HT-29 (cell line): ENCODE measurements around the gene EGFL8. TPM values are rescaled to one million over a fixed set of nuclear protein-coding genes. Genes with fewer than 3 reads are reported as not detected.
"Not testable (repeated sequence)": the region's sequence is repeated elsewhere in the genome, so short reads cannot be mapped to it uniquely, and the experiment has no call there.

ENCODE experiments used
- DNase-seq: peaks from one replicate; pipeline ENCODE4 v3.0.0-alpha.2; 2015; ENCODE audit warnings: low spot score
- total RNA-seq: library from RNA; depleted of rRNA; stranded (reverse); fragments of >200 nt; shearing (Covaris generic); gene quantifications from 2 replicates; pipeline ENCODE4 v1.2.3, GENCODE V29; 2014; rRNA removed

EGFL8 gene
- 4.5 and 6.6 TPM in 2 replicates for total RNA-seq

DNA sequence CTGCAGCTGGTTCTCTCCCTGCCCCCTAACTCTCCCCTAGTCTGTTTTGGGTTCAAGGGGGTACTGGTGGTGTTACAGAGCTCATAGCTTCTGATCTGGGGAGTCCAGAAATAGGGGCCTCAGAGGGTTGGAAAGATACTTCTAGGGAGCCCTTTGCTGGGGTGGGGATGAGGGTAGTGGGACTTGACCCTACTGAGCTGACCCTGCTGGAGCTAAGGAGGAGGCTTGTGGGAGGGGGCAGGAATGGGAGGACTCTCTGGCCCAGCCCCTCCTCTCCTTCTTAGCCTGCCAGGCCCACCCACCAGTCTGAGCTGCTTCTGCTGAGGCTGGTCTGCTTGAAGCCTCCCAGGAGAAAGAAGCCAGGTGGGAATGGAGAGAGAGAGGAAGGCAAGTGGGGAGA is at the start of gene EGFL8:
Gene EGFL8 (plus strand): TSS at position 301 of the 400 bp plus-strand sequence. CDS start 1,571 bp downstream, outside the sequence.
- DNase-seq, result no peak

DNA sequence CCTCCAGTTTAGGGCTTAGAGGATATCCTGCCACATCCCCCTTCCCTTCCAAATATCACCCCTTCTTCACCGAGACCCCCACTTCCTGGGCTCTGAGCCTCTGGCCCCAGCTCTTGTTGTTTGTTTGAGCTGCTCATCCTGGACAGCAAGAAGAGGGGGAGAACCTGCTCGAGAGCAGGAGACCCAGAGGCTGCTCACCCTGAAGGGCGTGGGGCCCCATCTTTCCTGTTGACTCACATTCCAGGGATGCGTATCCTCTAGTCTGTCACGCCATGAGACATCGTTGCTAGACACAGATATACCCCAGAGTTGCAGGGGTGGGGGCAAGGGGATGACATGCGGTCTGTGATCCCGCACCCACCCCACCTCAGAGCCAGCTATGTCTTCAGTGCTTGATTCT is 49.6 kb upstream of the EGFL8 start:
- DNase-seq, result no peak

DNA sequence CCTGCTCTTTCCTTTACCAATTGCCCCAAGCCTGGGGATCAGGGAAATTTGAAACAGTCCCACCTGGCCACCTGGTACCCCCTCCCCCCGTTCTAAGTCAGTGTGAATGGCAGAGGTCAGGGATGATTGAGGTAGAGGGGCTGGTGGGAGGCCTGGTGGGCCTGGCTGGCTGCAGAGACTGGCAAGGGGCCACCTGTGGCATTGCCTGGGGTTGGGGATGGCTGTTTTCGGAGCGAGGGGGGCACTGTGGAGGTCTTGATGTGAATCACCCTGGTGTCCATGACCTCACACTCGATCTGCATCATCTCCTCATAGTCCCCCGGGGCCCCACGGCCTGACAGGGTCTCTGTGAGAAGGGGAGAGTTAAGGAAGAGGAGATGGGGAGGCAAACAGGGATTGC is 48.8 kb upstream of the EGFL8 start:
- DNase-seq, result no peak

DNA sequence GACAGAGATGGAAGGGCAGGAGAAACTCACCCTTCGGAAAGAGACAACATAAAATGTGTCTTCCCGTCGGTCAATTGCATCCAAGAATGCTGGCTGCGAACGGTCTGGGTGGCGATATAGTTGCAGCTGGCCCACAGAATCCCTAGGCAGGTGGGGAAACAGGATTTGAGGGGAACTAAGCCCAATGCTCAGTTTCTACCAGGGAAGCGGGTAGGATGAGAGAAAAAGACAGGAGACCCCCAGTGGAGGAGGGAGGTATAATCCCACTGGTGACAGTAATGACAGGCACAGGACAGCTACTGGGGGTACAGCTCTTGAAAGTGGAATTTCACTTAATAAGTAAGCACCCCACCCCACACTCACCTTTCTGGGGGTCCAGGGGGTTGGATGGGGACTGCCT is 47.7 kb upstream of the EGFL8 start:
- peak; percentile 25 for DNase-seq

DNA sequence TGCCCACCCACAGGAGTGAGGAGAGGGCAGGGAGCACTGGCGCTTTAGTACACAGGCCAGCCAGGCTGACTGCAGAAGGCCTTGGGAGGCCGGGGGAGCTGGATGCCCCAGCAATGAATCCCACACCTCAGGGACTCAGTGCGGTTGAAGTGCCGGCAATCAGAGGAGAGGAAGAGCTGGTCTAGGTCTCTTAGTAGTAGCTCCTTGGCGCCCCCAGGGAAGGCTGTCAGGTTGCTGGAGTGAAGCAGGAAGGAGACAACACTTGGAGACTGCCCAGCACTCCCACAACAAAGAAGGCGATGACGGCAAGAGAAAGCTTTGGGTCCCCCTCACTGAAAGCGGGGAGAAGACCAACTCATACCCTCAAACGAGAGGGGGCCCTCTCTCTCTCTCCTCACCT is 46.9 kb upstream of the EGFL8 start:
- no peak for DNase-seq

DNA sequence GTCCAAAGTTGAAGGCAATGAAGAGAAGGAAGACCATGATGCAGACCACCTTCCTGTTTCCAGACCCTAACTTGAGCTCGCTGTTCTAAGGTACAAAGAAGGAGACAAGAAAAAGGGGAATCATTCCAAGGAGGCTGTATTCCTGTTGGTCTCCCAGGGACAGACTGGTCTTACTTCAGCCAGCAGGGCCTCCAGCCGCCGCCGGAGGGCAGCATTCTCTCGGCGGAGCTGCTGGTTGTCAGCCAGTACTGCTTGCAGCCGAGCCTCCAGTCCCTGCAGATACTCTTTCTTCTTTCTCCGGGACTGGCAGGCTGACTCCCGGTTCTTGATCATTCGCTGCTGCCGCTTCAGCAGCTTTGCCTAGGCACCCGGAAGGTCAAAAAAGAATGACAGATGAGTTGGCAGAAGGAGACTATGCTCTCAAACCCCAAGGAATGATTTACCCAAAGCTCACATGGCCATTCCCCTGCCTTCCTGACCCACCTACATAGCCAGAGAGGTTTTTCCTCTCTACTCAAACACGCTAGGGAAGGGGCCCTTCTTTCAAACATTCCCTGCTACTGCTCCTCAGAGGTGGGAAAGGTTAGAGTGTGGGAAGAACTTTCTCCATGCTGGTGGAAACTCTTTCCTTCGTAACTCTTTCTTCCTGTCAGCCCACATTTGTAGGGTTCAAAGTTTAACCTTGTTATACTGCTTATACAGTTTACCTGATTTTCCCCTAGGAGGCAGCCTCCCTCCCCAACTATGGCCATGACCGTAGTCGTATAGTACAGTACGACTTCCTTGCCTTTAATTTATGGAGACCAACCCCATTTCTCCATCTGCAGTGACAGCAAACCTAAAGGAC is 45.4 kb upstream of the EGFL8 start:
- DNase-seq, result peak; percentile 88

DNA sequence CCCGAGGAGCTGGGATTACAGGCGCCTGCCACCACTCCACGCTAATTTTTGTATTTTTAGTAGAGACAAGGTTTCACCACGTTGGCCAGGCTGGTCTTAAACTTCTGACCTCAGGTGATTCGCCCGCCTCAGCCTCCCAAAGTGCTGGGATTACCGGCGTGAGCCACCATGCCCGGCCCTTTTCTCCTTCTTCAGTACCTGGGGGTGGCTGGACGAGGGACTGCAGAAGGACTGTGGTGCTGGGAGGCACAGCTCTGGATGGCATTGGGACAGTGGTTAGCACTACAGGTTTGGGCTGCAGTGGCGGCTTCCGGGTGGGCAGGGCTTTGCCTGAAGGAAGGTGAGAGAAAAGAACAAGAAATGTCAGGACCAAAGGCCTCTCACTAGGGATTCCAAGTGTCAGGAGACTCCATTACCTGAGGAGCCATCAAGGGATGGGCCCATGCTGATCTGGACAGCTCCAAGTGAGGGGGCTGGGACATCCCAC is 43.8 kb upstream of the EGFL8 start:
- no peak for DNase-seq

DNA sequence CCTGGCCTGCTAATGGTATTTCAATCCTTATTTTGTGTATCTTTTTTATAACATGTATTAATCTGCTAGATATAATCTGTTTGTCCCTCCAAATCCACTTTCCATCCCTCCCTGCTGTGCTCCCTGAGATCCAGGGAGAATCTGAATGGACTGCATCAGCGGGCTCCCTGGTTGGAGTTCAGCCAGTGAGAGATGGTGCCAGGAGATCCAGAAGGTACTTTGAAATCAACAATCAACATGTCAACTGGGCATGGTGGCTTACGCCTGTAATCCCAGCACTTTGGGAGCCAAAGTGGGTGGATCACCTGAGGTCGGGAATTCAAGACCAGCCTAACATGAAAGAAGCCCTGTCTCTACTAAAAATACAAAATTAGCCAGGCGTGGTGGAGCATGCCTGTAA is 40.7 kb upstream of the EGFL8 start:
- DNase-seq, result no peak

DNA sequence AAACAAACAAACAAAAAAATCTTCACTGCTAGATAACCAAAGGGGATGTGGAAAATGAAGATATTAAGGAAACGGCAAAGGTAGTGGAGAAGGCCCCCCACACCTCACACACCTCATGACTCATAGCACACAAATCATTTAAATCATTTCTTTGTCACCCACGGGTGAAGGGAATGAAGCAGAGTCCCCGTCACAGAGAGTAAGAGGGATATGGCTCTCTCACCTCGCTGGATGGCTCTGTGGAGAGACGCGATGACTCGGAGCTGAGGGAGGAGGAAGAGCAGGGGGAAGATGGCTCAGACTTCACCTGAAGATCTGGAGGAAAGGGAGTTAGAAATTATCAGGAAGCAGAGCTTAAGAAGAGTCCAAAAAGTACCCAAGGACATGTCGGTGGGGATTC is 37.5 kb upstream of the EGFL8 start:
- DNase-seq, result no peak

DNA sequence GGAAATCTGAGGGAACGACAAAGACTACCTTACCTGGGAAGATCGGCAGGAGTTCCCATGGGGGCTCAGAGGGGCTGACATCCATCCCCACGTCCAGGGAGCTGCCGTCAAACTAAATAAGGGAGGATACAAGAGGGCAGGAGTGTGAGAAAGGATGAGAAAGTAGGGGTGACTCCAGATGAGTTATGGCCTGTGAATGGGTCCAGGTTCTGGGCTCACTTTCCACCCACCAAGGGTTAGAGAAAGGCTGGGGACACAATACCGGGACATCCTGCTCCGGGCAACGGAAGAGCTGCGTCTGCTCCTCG is 37.0 kb upstream of the EGFL8 start:
- DNase-seq, result no peak

DNA sequence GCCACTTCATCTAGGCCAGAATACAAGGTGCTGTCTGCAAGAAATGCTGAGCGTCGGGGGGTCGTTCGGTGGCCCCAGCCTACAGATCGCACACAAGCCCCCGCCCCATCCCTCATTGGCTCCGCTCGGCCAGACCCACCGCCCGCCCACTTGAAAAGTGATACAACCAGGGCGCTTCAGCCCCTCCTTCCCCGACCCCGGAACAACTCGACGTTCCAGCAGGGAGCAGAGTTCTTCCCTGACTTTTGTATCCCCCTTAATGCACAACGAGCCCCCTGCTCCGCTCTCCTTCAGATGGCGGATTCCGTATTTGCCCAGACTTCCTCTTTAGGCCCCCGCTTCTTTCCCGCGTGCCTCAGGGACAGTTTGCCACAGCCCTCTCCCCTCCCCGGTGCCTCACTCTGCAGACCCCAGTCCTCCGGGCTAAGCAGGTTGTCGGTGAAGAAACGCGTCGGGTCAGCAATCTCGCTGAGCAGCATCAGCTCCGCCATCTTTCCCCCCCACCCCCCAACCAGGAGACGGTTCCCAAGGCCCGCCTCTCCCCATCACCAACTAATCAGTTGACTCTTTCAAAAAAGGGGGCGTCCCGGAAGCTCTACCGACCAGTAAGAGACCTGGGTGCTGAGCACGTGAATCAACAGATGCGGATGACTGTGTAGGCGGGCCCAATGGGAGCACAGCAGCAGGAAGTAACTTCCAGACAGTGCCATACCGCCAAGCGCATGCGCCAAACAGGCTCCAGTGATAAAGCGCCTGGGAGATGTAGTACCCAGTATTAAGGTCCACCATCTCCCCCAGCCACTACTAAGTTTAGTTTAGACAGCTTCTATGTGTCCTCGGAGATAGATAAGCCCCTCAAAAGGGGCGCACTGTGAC is 36.4 kb upstream of the EGFL8 start, which contains the start of gene ATF6B:
Gene ATF6B (minus strand): TSS at position 530 of the 876 bp plus-strand sequence. CDS start 39 bp downstream, at position 491.
- DNase-seq, result peak; percentile 97

DNA sequence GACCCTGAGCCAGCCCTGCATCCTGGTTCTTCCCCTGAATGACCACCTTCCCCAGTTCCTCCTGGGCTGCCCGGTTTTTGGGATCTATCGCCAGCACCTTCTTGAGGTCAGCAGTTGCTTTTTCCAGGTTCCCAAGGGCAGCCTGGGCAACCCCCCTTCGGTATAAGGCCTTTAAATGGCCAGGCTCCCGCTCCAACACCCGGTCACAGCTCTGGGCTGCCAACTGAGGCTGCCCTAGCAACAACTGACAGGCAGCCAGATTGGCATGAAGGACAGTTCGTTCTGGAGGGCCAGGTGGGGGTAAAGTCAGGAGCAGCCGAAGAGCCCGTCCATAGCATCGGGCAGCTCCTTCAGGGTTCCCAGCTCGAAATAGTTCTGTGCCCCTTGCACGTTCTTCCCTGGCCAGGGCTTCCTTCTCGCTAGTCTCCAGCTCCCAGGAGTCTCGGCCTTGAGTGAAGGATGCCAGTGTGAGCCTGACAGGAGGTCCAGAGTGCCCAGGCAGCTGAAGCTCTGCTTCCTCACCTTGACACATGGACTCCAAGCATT is 35.6 kb upstream of the EGFL8 start:
- no peak for DNase-seq

DNA sequence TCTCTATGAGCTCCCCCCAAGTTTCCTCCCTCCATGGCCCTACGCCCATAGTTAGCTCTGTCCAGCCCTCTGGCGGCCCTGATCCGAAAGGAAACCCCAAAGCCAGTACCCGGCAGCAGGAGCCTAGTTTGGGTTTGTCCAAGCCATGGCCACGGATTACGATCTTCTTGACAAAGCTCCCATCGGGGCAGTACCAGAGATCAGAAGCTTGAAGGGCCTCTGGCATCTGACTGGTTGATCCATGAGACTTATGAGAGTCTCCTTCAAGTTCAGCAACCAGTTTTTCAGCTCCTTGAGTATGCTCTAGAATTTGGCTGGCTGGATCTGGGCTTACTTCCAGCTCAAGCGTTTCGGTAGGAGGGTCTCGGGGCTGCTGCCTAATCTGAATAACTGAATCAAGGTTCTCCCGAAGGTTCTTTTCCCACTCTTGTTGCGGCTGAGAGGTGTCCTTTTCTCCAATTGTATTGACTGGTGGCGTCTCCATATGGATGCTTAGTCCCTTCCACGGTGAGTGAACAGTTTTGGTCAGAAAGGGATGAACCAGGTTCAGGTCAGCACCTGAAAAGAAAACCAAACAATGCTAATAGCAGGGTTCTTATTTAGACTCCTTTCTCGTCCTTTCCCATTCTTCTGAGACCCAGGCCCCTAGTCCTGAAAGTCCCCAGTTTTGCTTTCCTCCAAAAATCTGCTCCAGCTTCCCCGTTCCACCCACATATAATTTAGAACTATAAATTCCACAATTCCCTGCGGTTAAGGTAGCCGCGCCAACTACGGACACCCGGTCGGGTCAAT is 34.9 kb upstream of the EGFL8 start:
- no peak for DNase-seq

DNA sequence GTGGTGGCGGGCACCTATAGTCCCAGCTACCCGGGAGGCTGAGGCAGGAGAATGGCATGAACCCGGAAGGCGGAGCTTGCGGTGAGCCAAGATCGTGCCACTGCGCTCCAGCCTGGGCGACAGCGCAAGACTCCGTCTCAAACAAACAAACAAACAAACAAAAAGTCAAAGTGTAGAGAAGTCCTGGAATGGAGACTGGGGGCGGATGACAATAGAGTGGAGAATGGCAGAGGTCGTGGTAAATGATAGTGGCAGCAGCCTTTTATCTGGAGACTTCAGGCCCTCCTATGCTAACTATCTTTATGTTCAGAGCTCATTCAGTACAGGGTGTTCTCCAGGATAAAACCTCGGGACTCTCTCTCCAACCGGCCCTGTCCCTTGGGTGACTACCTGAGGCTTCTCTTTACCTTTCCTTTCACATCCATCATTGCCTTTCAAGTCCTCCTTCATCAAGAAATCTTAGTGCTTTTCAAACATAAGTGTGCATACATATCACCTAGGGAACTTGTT is 32.9 kb upstream of the EGFL8 start:
- no peak for DNase-seq

DNA sequence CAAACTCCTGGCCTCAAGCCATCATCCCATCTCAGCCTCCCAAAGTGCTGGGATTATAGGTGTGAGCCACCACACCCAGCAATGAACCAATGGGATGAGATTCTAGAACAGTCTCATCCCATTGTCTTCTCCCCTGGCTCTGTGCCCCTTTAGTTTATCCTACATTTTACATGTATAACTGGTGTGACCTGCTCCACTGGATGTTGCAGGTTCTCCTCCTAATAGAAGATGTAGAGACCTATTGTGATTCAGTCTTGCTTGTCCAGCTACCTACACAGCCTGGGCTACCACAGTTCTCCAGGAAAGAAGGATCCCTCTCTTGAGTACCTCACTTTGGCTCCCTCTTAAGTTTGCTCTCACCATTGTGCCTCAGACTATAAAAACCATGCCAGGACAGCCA is 32.3 kb upstream of the EGFL8 start:
- DNase-seq, result no peak

DNA sequence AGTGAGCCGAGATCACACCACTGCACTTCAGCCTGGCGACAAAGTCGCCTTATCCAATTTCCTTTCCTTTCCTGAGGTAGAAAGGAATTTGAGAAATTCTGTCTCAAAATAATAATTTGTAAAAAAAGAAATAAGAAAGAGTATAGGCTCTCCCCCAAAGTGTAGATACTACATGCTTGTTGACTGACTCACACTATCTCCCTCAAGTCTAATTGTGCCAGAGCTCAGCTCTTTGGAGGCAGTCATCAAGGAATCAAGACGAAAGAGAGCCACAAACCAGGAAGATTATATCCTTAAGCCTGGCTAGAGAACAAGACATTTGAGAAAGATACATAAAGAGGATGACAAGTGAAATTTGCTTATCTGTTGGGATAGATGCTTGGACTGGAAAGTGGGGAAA is 30.6 kb upstream of the EGFL8 start:
- no peak for DNase-seq

DNA sequence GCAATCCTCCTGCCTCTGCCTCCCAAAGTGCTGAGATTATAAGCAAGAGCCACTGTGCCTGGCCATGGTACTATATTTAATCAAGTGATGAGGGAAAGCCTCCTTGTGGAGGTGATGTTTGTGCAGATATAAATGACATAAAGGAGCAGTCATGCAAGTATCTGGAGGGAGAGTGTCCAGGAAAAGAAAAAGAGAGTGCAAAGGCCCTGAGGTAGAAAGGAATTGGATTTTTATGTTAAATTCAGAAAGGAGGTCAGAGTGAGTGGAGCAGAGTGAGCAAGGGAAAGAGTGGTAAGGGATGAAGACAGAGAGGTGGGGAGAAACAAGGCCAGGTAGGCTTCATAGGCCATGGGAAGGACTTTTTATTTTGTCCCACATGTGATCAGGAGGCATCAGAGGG is 26.9 kb upstream of the EGFL8 start:
- no peak for DNase-seq

DNA sequence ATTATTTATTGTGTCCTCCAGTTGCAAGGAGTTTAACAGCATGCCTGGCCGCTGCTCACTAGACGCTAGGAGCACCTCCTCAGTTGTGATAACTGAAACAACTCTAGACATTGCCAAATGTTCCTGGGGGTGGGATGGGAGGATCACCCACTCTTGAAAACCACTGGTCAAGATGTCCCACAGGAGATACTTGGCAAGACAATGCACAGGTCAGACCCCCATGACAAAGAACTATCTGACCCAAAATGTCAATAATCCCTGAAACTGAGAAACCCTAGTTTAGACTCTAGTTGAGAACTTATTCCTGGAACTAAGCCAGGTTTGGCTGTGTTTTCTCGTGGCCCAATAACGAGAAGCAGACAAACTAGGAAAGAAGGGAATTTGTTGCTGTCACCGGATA is 24.8 kb upstream of the EGFL8 start:
- DNase-seq, result no peak

DNA sequence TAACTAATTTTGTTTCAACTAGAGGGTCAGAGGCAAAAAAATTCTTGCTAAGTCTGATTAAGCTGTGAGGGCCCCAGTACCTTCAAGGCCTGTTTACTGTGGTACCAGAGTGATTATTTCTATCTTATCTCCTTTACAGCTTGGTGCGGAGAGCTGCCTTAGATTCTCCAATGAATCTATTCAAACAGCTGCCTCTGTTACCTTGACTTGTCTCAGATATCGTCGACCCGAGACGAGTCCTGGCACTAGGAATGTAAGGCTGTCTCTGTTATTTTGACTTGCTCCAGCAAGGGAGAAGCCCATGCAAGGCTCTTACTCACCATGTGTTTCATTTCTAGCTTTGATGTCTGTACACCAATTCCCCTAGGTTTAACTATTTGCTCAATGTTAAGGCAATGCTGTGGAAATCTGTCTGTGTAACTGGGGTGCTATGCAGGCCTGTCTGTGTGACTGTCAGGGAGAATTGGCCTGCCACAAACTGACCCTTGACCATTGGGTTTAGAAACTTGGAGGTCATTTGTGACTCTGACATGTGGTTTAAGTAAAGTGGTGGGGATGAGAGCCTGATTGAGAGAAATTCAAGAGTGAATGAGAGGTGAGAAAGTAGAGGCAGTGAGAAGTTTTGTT is 23.9 kb upstream of the EGFL8 start:
- no peak for DNase-seq

DNA sequence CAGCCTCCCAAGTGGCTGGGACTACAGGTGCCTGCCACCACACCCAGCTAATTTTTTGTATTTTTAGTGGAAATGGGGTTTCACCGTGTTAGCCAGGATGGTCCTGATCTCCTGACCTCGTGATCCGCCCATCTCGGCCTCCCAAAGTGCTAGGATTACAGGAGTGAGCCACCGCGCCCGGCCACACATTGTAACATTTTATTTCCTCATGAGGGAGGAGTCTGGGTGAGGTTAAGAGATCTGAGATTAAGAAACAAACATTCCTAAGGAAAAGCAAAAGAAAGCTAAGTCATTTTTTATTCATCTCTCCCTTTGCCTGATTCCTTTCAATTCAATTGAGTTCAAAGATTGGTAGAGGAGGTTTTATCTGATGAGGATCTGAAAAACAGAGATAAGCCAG is 20.2 kb upstream of the EGFL8 start:
- DNase-seq, result not testable (repeated sequence)

DNA sequence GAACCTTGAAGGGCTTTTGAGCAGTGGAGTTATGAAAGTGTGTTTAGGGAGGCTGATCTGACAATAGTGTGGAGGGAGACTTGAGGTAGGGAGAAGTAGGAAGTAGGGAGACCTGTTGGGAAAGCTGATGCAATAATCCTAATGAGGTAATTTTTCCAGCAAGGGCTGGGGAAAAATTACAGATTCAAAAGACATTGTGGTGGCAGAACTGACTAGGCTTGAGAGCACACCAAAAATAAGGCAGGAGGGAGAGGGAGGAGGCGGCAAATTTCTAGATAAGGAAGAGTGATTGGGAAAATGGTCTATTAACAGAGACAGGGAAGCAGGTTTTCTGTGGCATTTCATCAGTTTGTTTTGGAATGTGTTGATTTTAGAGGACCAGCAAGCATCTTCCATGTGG is 18.1 kb upstream of the EGFL8 start:
- no peak for DNase-seq
